Mesenchymal stem cell (in vitro differentiated cells and primary cell): ENCODE data around the gene NTMT1.
A peak's percentile ranks its signal among the peaks of the same experiment; 100 is the strongest.
"Not testable (repeated sequence)": the region's sequence is repeated elsewhere in the genome, so short reads cannot be mapped to it uniquely, and the experiment has no call there.

ENCODE experiments used
- DNase-seq: peaks from one replicate; pipeline ENCODE4 v3.0.0-alpha.2; 2013
- H2AFZ ChIP-seq: one replicate; pipeline ENCODE4 v1.6.1; 2013; ENCODE audit warnings: low read depth, mild to moderate bottlenecking, control low read depth, inconsistent platforms, low read length, moderate library complexity
- H2AK5ac ChIP-seq: 2 replicates; pipeline ENCODE4 v1.6.1; 2013; ENCODE audit warnings: low read length, moderate library complexity, mild to moderate bottlenecking, inconsistent platforms; ENCODE audit not compliant: severe bottlenecking
- H2BK120ac ChIP-seq: one replicate; pipeline ENCODE4 v1.6.1; 2013; ENCODE audit warnings: low read depth, mild to moderate bottlenecking, inconsistent platforms, low read length, moderate library complexity
- H2BK12ac ChIP-seq, 2 experiments: one replicate each; pipeline ENCODE4 v1.6.1; 2013; ENCODE audit warnings: inconsistent platforms in 2 of 2, low read length in 2 of 2, mild to moderate bottlenecking in 2 of 2, moderate library complexity in 2 of 2, control low read depth in 1 of 2
- H2BK15ac ChIP-seq: one replicate; pipeline ENCODE4 v1.6.1; 2013; ENCODE audit warnings: mild to moderate bottlenecking, low read depth, inconsistent platforms; ENCODE audit not compliant: poor library complexity, severe bottlenecking
- H2BK5ac ChIP-seq: 2 replicates; pipeline ENCODE4 v1.6.1; 2013; ENCODE audit warnings: low read depth, mild to moderate bottlenecking, low read length, control low read depth, inconsistent platforms; ENCODE audit not compliant: poor library complexity, severe bottlenecking
- H3K14ac ChIP-seq, 2 experiments: one replicate each; pipeline ENCODE4 v1.6.1; 2013; ENCODE audit warnings: inconsistent platforms in 2 of 2, low read length in 2 of 2, control low read depth in 1 of 2, mild to moderate bottlenecking in 1 of 2, moderate library complexity in 1 of 2
- H3K18ac ChIP-seq, 2 experiments: one replicate each; pipeline ENCODE4 v1.6.1; 2013; ENCODE audit warnings: inconsistent platforms in 2 of 2, low read length in 2 of 2, control low read depth in 1 of 2, low read depth in 1 of 2, mild to moderate bottlenecking in 1 of 2
- H3K23ac ChIP-seq, 2 experiments: one replicate each; pipeline ENCODE4 v1.6.1; 2013; ENCODE audit warnings: inconsistent platforms in 2 of 2, low read length in 2 of 2, mild to moderate bottlenecking in 2 of 2, moderate library complexity in 2 of 2, control low read depth in 1 of 2
- H3K27ac ChIP-seq: 2 replicates; pipeline ENCODE4 v1.5.1; 2013; ENCODE audit warnings: mild to moderate bottlenecking, moderate library complexity, low read length, control low read depth, inconsistent platforms; ENCODE audit not compliant: poor library complexity, severe bottlenecking
- H3K27me3 ChIP-seq, 2 experiments: 2 replicates each; pipeline versions ENCODE4 v1.6.1 to v1.7.0; 2013; ENCODE audit warnings: low read length in 2 of 2, mild to moderate bottlenecking in 2 of 2, moderate library complexity in 2 of 2, control low read depth in 1 of 2, inconsistent platforms in 1 of 2; ENCODE audit not compliant: control insufficient read depth in 1 of 2, insufficient read depth in 1 of 2
- H3K36me3 ChIP-seq, 2 experiments: 2 replicates each; pipeline versions ENCODE4 v1.6.1 to v1.7.0; 2013; ENCODE audit warnings: low read length in 2 of 2, control low read depth in 1 of 2, inconsistent platforms in 1 of 2, low read depth in 1 of 2, mild to moderate bottlenecking in 1 of 2; ENCODE audit not compliant: insufficient read depth in 2 of 2, control insufficient read depth in 1 of 2
- H3K4ac ChIP-seq, 2 experiments: one replicate each; pipeline ENCODE4 v1.6.1; 2013; ENCODE audit warnings: inconsistent platforms in 2 of 2, low read length in 2 of 2, mild to moderate bottlenecking in 2 of 2, moderate library complexity in 2 of 2, control low read depth in 1 of 2, low read depth in 1 of 2
- H3K4me1 ChIP-seq: 2 replicates; pipeline ENCODE4 v1.6.1; 2013; ENCODE audit warnings: low read depth, low read length, control low read depth; ENCODE audit not compliant: control insufficient read depth, insufficient read depth
- H3K4me2 ChIP-seq: 2 replicates; pipeline ENCODE4 v1.6.1; 2013; ENCODE audit warnings: low read length, mild to moderate bottlenecking, inconsistent platforms; ENCODE audit not compliant: poor library complexity, severe bottlenecking
- H3K4me3 ChIP-seq, 2 experiments: 2 replicates each; pipeline versions ENCODE4 v1.5.1 to v1.7.0; 2013; ENCODE audit warnings: low read length in 2 of 2, mild to moderate bottlenecking in 2 of 2, control low read depth in 1 of 2, low read depth in 1 of 2; ENCODE audit not compliant: insufficient read depth in 1 of 2
- H3K79me1 ChIP-seq: replicated peaks from 2 replicates; pipeline ENCODE4 v1.6.1; 2013; ENCODE audit warnings: mild to moderate bottlenecking, control low read depth, low read length, inconsistent platforms; ENCODE audit not compliant: poor library complexity, severe bottlenecking
- H3K9ac ChIP-seq: 2 replicates; pipeline ENCODE4 v1.7.0; 2013; ENCODE audit warnings: mild to moderate bottlenecking, low read length, moderate library complexity
- H3K9me3 ChIP-seq: 2 replicates; pipeline ENCODE4 v1.7.0; 2013; ENCODE audit warnings: mild to moderate bottlenecking, low read length; ENCODE audit not compliant: control insufficient read depth
- H4K8ac ChIP-seq: one replicate; pipeline ENCODE4 v1.6.1; 2013; ENCODE audit warnings: inconsistent platforms, mild to moderate bottlenecking, low read length, moderate library complexity
- H4K91ac ChIP-seq: one replicate; pipeline ENCODE4 v1.6.1; 2013; ENCODE audit warnings: mild to moderate bottlenecking, low read length, inconsistent platforms
- WGBS: methylation state at CpG from one replicate; pipeline ENCODE4 v1.1.7; 2013; ENCODE audit warnings: mixed read lengths; 5-methylcytosine and 5-hydroxymethylcytosine counted together

Gene NTMT1

GRCh38 chr9:129587487-129588262 is 38.3 kb upstream of the NTMT1 start:
- Histone ChIP-seq H3K4me1 (peaks cover 6% of the 10 kb centered on the region), H2BK120ac (peak overlapping the region; percentile 42), H3K4me3 (no peak overlapping the region), H3K9me3 (no peaks in the 10 kb centered on the region), H3K79me1 (no peaks in the 10 kb centered on the region), H3K23ac (no peak overlapping the region), H3K36me3 (no peaks in the 10 kb centered on the region), H3K18ac (no peak overlapping the region), H3K27ac (no peak overlapping the region), H2BK5ac (no peak overlapping the region), H2BK15ac (peak overlapping the region; percentile 58), H3K27me3 (no peaks in the 10 kb centered on the region), H3K14ac (no peak overlapping the region), H3K4me2 (no peak overlapping the region), H2AFZ (no peak overlapping the region), H2AK5ac (no peak overlapping the region), H4K8ac (no peak overlapping the region), H3K4ac (no peak overlapping the region), H3K9ac (no peak overlapping the region), H4K91ac (no peak overlapping the region), H2BK12ac (no peak overlapping the region)
- 84% methylated on average over 19 of the region's 23 CpGs for WGBS
- DNase-seq = no peak

- DNase-seq = no peak
Measured at GRCh38 chr9:129590466-129590865, 35.5 kb upstream of the NTMT1 start.

GRCh38 chr9:129591916-129592315 is 34.0 kb upstream of the NTMT1 start:
- Histone ChIP-seq H3K4ac (no peak overlapping the region), H3K23ac (no peak overlapping the region), H3K9me3 (no peaks in the 10 kb centered on the region), H3K27me3 (no peaks in the 10 kb centered on the region), H3K14ac (no peak overlapping the region), H3K36me3 (no peaks in the 10 kb centered on the region), H3K27ac (no peak overlapping the region), H2BK12ac (peak overlapping the region in 1 of 2 experiments; percentile 56), H2BK120ac (no peak overlapping the region), H3K4me2 (no peak overlapping the region), H3K4me3 (no peak overlapping the region), H3K18ac (no peak overlapping the region), H2AK5ac (peak overlapping the region; percentile 13), H2BK15ac (no peak overlapping the region), H3K79me1 (no peaks in the 10 kb centered on the region), H3K4me1 (peaks cover 14% of the 10 kb centered on the region), H4K8ac (no peak overlapping the region), H4K91ac (no peak overlapping the region), H2AFZ (no peak overlapping the region), H2BK5ac (no peak overlapping the region), H3K9ac (no peak overlapping the region)
- 69% methylated on average over 5 of the region's 5 CpGs for WGBS
- no peak for DNase-seq

More at GRCh38 chr9:129590466-129590865, 35.5 kb upstream of the NTMT1 start:
- no peak overlapping the region for H2BK12ac ChIP-seq
- no peak overlapping the region for H3K23ac ChIP-seq
- H3K36me3 ChIP-seq = no peaks in the 10 kb centered on the region
- H3K9me3 ChIP-seq = no peaks in the 10 kb centered on the region
- no peak overlapping the region for H3K14ac ChIP-seq
- no peak overlapping the region for H2AFZ ChIP-seq
- no peaks in the 10 kb centered on the region for H3K27me3 ChIP-seq
- no peak overlapping the region for H2BK120ac ChIP-seq
- H3K18ac ChIP-seq = no peak overlapping the region
- no peak overlapping the region for H3K9ac ChIP-seq
- WGBS = 84% methylated on average over 6 of the region's 6 CpGs
- no peak overlapping the region for H3K4me2 ChIP-seq
- H4K8ac ChIP-seq = no peak overlapping the region
- H2BK5ac ChIP-seq = no peak overlapping the region
- no peak overlapping the region for H2BK15ac ChIP-seq
- no peak overlapping the region for H3K4ac ChIP-seq
- no peak overlapping the region for H3K27ac ChIP-seq
- no peaks in the 10 kb centered on the region for H3K79me1 ChIP-seq
- peaks cover 6% of the 10 kb centered on the region for H3K4me1 ChIP-seq
- no peak overlapping the region for H2AK5ac ChIP-seq
- no peak overlapping the region for H3K4me3 ChIP-seq
- no peak overlapping the region for H4K91ac ChIP-seq

GRCh38 chr9:129592790-129593189 is 33.2 kb upstream of the NTMT1 start:
- not testable (repeated sequence) for H3K18ac ChIP-seq, H3K14ac ChIP-seq, DNase-seq, H3K27me3 ChIP-seq, H3K23ac ChIP-seq, H2BK12ac ChIP-seq, H3K9me3 ChIP-seq, H2AK5ac ChIP-seq, H2BK120ac ChIP-seq, H3K4me3 ChIP-seq, H3K9ac ChIP-seq, H4K91ac ChIP-seq, H3K4me2 ChIP-seq, H3K27ac ChIP-seq, H3K4ac ChIP-seq, H3K79me1 ChIP-seq, H2BK5ac ChIP-seq, H4K8ac ChIP-seq, H2AFZ ChIP-seq, H3K36me3 ChIP-seq
- 92% methylated on average over 10 of the region's 10 CpGs for WGBS
- Histone ChIP-seq H2BK15ac (peak overlapping the region; percentile 40), H3K4me1 (peaks cover 19% of the 10 kb centered on the region)
